Progenitor cell of endocrine pancreas (in vitro differentiated cells): Measurements from ENCODE around the gene CELF4. TPM values are rescaled to one million over a fixed set of nuclear protein-coding genes. Genes with fewer than 3 reads are reported as not detected.

Source experiments
- DNase-seq: peaks from one replicate; pipeline ENCODE4 v3.0.0; 2021; ENCODE audit warnings: low spot score; ENCODE audit not compliant: unreplicated experiment
- H3K27ac Mint-ChIP-seq: 2 replicates; pipeline ENCODE4 v1.8.0; 2021; ENCODE audit warnings: mild to moderate bottlenecking, moderate library complexity, mixed read lengths
- H3K27me3 Mint-ChIP-seq: 2 replicates; pipeline ENCODE4 v1.8.0; 2021; ENCODE audit warnings: mixed read lengths
- H3K36me3 Mint-ChIP-seq: 2 replicates; pipeline ENCODE4 v1.8.0; 2022; ENCODE audit warnings: mixed read lengths; ENCODE audit not compliant: insufficient read depth
- H3K4me1 Mint-ChIP-seq: 2 replicates; pipeline ENCODE4 v1.8.0; 2021; ENCODE audit warnings: low read depth, mixed read lengths
- H3K4me3 Mint-ChIP-seq: 2 replicates; pipeline ENCODE4 v1.8.0; 2021; ENCODE audit warnings: low read depth, mild to moderate bottlenecking, moderate library complexity, mixed read lengths
- H3K9me3 Mint-ChIP-seq: 2 replicates; pipeline ENCODE4 v1.8.0; 2021; ENCODE audit warnings: low read depth, mixed read lengths
- CTCF ChIP-seq: fragments of 200-600 bp; sonication (generic); IDR thresholded peaks from one replicate; pipeline ENCODE4 v1.5.0; 2021; ENCODE audit warnings: antibody characterized with exemption, mild to moderate bottlenecking; ENCODE audit not compliant: unreplicated experiment
- total RNA-seq: library from RNA; stranded (reverse); gene quantifications from 2 replicates; pipeline ENCODE4 v1.2.1, GENCODE V29; 2021

CELF4 gene
- total RNA-seq, 1 donor from 2014 or later, result 4.6 TPM

DNA sequence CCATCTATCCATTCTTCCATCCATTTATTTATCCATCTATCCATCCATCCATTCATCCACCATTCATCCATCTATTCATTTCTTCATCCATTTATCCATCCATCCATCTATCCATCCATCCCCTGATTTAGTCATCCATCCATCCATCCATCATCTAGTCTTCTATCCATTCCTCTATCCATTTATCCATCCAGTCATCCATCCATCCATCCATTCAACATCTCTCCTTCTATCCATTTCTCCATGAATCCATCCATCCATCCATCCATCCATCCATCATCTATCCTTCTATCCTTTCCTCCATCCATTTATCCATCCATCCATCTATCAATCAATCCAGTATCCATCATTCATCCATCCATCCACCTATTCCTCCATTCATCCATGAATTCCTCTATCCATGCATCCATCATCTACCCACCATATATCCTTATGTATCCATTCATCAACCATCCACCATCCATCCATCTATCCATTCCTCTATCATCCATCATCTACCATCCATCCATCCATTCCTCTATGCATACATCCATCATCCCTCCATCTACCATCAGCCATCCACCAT is 185.0 kb downstream of the CELF4 start:
- Mint-ChIP-seq H3K9me3 (no peaks in the 10 kb centered on the region), H3K27me3 (peaks cover 30% of the 10 kb centered on the region), H3K27ac (no peak overlapping the region), H3K36me3 (no peaks in the 10 kb centered on the region), H3K4me3 (no peak overlapping the region), H3K4me1 (peaks cover 3% of the 10 kb centered on the region)
- no peak for DNase-seq
- TF ChIP-seq CTCF, result no peak

DNA sequence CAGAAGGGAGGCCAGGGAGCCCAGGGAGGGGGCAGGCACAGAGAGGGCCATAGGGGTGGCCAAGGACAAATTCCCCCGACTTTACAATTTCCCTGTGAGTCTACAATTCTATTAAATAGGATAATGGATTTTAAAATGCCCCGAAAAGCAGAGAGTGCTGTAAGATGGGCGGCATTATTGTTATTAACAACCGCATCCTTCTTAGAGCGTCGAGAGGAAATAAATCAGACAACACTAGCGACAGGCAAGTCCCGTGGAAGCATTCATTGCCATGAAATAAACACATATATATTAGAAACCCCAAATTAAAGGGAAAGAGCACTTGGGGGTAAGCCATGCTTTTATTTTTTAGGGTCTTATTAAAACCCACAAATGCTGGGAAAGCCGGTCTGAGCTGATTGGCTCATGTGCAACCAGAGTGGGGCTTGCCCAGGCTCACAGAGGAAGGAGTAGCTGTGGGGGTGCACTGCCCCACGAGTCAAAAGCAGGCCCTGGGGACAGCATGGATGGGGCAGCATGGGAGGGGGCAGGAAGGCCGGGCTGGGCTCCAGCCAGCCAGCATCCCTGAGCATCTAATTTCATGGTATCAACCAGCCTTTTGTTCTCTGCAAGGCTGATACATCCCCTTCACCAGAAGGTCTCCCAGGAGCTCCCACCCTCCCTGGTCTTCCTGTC is 187.1 kb downstream of the CELF4 start:
- H3K4me3 Mint-ChIP-seq, result no peak overlapping the region
- no peak for DNase-seq
- H3K36me3 Mint-ChIP-seq, result no peaks in the 10 kb centered on the region
- peaks cover 35% of the 10 kb centered on the region for H3K27me3 Mint-ChIP-seq
- H3K4me1 Mint-ChIP-seq, result peaks cover 2% of the 10 kb centered on the region
- no peak for TF ChIP-seq CTCF
- H3K9me3 Mint-ChIP-seq, result no peaks in the 10 kb centered on the region
- H3K27ac Mint-ChIP-seq, result no peak overlapping the region

GRCh38 chr18:37375181-37375580 is 190.4 kb downstream of the CELF4 start:
- no peak for DNase-seq
- Mint-ChIP-seq H3K4me3 (no peak overlapping the region), H3K4me1 (no peaks in the 10 kb centered on the region), H3K9me3 (no peaks in the 10 kb centered on the region), H3K36me3 (no peaks in the 10 kb centered on the region), H3K27ac (no peak overlapping the region), H3K27me3 (peaks cover 37% of the 10 kb centered on the region)
- TF ChIP-seq CTCF, result no peak

GRCh38 chr18:37368110-37368954 is 197.3 kb downstream of the CELF4 start:
- Mint-ChIP-seq H3K4me3 (no peak overlapping the region), H3K27ac (no peak overlapping the region), H3K27me3 (peaks cover 63% of the 10 kb centered on the region), H3K9me3 (no peaks in the 10 kb centered on the region), H3K36me3 (no peaks in the 10 kb centered on the region), H3K4me1 (no peaks in the 10 kb centered on the region)
- no peak for DNase-seq
- TF ChIP-seq CTCF, result no peak

- TF ChIP-seq CTCF, result no peak
- H3K4me1 Mint-ChIP-seq, result peaks cover 3% of the 10 kb centered on the region
- no peak overlapping the region for H3K4me3 Mint-ChIP-seq
- no peak for DNase-seq
- no peaks in the 10 kb centered on the region for H3K9me3 Mint-ChIP-seq
- peaks cover 75% of the 10 kb centered on the region for H3K27me3 Mint-ChIP-seq
- no peaks in the 10 kb centered on the region for H3K36me3 Mint-ChIP-seq
- H3K27ac Mint-ChIP-seq, result no peak overlapping the region
Observed at GRCh38 chr18:37364237-37364636, 201.4 kb downstream of the CELF4 start.
